Measurements from ENCODE around the gene ZNF280D.

DNA sequence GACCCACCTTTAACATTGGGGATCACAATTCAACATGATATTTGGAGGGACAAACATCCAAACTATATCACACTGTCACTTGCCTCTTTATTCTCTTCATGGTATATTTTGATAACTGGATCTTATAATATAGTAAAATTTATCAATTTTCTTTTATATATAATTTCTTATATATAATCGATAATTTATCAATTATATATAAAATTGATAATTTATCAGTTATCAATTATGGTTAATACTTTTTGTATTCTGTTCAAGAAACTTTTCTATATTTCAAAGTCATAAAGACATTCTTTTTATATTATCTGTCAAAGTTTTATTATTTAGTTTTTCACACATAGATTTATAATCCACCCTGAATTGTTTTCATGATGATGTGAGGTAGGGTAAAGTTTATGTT lies 132.9 kb downstream of the ZNF280D start:
- TF ChIP-seq, protein P1, sequence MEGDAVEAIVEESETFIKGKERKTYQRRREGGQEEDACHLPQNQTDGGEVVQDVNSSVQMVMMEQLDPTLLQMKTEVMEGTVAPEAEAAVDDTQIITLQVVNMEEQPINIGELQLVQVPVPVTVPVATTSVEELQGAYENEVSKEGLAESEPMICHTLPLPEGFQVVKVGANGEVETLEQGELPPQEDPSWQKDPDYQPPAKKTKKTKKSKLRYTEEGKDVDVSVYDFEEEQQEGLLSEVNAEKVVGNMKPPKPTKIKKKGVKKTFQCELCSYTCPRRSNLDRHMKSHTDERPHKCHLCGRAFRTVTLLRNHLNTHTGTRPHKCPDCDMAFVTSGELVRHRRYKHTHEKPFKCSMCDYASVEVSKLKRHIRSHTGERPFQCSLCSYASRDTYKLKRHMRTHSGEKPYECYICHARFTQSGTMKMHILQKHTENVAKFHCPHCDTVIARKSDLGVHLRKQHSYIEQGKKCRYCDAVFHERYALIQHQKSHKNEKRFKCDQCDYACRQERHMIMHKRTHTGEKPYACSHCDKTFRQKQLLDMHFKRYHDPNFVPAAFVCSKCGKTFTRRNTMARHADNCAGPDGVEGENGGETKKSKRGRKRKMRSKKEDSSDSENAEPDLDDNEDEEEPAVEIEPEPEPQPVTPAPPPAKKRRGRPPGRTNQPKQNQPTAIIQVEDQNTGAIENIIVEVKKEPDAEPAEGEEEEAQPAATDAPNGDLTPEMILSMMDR (conservative IDR thresholded peaks at IDR 0.05): no peak
- no peak for TF ChIP-seq EZH2 (IDR thresholded peaks at IDR 0.05; ENCODE audit: low read depth)
